Lower leg skin (tissue), 3 donors: ENCODE measurements around the gene TNNT2.

Experiments used
- POLR2A ChIP-seq, 2 donors: fragments of 450-650 bp; IDR thresholded peaks; one replicate each; pipeline ENCODE4 v1.6.1; 2016 to 2017; ENCODE audit warnings: antibody characterized with exemption in 2 of 2, mild to moderate bottlenecking in 1 of 2, moderate library complexity in 1 of 2
- TF ChIP-seq, protein P1 (sequence below), 3 donors: fragments of 450-650 bp; IDR thresholded peaks; one replicate each; pipeline ENCODE4 v1.5.1; 2016; ENCODE audit warnings: antibody characterized with exemption in 3 of 3, mild to moderate bottlenecking in 3 of 3, moderate library complexity in 2 of 3

DNA sequence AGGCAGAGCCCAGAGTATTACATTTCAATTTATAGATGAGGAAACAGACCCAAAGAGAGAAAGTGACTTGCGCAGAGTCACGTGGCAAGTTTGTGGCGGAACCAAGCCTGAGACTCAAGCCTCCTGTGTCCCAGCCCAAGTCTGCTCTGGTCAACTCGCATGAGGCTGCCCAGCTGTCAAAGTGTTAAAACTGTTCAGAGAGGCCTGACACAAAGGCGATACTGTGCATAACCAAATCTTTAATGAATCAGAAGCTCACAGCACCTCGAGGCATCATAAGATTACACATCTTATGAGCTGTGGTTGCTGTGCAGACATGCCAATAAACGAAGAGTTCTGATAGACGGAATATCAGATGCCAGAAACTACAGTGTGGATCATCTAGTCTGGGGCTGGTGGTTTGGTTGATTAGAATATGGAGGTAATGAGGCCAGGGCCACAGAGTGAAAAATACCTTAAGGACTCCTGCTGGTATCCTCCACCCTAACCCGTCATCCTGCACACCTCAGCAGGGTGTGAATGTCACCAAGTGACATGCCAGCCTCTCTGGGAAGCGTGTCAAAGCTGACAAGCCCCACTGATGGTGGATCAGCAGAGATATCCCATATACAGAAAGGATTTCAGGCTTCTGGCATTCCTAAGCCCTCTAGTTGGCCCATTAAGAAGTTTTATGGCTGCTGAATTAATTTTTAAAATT, 42.2 kb downstream of the TNNT2 start:
- TF ChIP-seq POLR2A (IDR thresholded peaks at IDR 0.05) = no peak
- TF ChIP-seq, protein P1, sequence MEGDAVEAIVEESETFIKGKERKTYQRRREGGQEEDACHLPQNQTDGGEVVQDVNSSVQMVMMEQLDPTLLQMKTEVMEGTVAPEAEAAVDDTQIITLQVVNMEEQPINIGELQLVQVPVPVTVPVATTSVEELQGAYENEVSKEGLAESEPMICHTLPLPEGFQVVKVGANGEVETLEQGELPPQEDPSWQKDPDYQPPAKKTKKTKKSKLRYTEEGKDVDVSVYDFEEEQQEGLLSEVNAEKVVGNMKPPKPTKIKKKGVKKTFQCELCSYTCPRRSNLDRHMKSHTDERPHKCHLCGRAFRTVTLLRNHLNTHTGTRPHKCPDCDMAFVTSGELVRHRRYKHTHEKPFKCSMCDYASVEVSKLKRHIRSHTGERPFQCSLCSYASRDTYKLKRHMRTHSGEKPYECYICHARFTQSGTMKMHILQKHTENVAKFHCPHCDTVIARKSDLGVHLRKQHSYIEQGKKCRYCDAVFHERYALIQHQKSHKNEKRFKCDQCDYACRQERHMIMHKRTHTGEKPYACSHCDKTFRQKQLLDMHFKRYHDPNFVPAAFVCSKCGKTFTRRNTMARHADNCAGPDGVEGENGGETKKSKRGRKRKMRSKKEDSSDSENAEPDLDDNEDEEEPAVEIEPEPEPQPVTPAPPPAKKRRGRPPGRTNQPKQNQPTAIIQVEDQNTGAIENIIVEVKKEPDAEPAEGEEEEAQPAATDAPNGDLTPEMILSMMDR (IDR thresholded peaks at IDR 0.05) = no peak
